GM15510 (cell line): Measurements from ENCODE around the gene KCNG4.

ENCODE experiments used
- POLR2A ChIP-seq: IDR thresholded peaks from 3 replicates; pipeline ENCODE4 v1.6.1; 2011; ENCODE audit warnings: borderline replicate concordance; ENCODE audit not compliant: insufficient read length; ENCODE audit errors: extremely low read depth

The KCNG4 gene

DNA sequence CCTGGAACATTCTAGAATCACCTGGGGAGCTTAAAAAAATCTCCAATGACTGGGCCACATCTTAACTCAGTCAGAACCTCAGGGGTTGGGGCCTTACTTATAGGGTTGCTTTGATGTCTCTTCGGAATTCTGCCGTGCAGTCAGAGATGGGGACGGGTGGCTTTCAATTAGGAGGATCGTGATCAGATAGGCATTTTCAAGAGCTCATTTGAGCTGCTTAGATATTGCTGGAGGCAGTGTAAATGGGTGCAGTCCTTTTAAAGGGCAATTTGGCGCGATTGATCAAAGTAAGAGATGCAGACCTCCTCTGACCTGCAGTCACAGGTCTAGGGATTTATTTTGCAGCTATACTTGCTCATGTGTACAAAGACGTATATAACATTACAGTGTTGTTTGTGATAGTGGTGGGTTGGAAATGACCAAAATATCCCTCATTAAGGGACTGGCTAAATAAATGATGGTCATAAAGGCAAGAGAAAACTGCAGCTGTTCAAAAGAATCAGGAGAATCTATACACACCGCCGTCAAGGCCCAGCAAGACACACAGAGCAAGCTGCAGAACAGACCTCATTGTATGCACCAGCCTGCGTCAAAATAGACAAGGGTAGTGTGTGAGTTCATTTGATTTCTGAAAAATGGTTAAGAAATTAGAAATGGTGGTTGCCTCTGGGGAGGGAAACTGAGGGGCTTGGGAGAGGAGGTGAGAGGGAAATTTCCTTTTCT is 6.3 kb upstream of the KCNG4 start:
- no peak for TF ChIP-seq POLR2A

DNA sequence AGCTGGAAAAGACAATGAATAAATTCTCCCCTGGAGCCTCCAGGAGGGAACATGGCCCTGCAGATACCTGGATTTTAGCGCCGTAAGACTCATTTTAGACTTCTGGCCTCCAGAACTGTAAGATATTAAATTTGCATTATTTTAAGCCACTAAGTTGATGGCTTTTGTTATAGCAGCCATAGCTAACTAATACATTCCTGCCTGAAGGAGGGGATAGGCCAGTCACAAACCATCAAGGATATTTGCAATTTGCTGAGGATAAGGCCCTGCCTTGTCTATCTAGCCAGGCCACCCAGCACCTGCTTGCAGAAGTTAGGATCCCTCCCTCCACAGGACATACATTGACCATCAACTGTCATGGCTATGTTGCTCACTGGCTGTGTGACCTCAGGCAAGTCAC is 4.9 kb upstream of the KCNG4 start:
- TF ChIP-seq POLR2A = no peak

DNA sequence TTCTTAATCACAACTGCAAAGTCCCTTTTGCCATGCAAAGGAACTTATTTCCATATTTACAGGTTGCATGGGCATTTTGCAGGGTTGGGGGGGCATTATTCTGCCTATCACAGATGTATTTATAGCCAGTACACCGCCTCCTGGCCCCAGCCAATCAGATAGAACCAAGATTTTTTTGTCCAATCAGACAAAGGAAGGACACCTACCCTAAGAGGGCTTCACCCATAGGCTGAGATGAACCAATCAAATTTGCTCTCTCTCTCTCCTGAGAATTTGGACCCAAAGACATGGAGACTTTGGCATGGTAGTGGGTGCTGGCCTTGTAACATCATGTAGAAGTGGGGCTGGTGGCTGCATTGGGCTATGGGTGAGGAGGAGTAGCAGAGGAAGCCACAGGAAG is 3.9 kb upstream of the KCNG4 start:
- no peak for TF ChIP-seq POLR2A

DNA sequence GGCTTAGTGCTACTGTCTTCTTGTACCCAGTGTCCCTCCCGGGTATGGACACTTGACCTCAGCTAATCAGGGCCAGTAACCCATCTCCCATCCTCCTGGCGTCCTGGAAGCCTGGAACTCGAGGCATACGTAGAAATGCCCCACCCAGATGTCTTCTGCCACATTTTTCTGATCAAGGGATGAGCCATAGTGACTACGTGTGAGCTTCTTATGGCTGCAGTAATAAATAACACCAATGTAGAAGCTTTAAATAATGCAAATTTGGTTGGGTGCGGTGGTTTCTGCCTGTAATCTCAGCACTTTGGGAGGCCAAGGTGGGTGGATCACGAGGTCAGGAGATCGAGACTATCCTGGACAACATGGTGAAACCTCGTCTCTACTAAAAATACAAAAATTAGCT is 3.0 kb upstream of the KCNG4 start:
- TF ChIP-seq POLR2A = no peak

DNA sequence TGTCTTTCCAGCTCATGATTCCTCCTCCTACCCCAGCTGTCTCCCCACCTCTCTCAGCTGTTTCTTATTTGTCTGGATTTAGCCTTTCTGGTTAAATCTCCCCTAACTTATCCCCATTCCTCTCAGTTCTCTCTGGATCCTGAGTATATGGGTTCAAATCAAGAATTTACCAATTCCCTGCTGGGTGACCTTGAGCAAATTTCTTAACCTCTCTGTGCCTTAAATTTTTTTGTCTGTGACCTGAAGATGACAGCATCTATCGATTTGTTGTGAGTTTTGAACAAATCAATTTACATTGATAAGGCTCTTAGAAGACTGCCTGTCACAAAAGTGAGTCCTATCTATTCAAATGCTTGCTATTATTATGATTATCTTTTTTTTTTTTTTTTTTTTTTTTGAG is 2.0 kb upstream of the KCNG4 start:
- no peak for TF ChIP-seq POLR2A

- TF ChIP-seq POLR2A = no peak
These were observed 643 bp upstream of the KCNG4 start for GRCh38 chr16:84240455-84240854.

GRCh38 chr16:84239141-84239769 is 557 bp downstream of the KCNG4 start:
- TF ChIP-seq POLR2A = no peak

DNA sequence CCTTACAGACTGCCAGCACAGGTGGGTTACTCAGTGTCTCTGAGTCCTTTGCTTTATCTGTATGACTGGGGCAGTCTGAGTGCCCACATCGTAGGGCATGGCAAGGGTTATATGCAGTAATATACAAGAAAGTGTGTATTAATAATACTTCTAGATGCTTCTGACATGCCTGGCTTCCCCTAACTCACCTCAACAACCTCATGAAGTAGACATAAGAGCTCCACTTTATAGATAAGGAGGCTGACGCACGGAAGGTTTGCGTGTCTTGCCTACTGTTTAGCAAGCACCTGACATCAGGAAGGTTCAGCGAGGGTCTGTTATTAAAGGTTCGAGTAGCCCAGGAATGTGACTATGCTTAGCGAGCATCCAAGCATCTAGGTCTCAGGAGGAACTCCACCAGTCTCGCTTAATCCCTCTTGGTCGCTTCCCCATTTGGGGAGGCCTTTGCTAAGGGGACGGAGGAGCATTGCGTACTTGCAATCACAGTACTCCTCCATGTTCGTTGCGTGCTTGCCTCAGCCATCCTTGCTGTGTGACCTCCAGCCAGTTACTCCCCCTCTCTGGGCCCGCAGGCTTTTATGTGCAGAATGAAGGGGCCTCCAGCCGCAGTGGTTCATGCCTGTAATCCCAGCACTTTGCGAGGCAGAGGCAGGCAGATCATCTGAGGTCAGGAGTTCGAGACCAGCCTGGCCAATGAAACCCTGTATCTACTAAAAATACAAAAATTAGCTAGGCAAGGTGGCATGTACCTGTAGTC is 1.6 kb downstream of the KCNG4 start:
- TF ChIP-seq POLR2A = no peak

- TF ChIP-seq POLR2A = no peak
These were observed 3.1 kb downstream of the KCNG4 start for GRCh38 chr16:84236671-84237070.

DNA sequence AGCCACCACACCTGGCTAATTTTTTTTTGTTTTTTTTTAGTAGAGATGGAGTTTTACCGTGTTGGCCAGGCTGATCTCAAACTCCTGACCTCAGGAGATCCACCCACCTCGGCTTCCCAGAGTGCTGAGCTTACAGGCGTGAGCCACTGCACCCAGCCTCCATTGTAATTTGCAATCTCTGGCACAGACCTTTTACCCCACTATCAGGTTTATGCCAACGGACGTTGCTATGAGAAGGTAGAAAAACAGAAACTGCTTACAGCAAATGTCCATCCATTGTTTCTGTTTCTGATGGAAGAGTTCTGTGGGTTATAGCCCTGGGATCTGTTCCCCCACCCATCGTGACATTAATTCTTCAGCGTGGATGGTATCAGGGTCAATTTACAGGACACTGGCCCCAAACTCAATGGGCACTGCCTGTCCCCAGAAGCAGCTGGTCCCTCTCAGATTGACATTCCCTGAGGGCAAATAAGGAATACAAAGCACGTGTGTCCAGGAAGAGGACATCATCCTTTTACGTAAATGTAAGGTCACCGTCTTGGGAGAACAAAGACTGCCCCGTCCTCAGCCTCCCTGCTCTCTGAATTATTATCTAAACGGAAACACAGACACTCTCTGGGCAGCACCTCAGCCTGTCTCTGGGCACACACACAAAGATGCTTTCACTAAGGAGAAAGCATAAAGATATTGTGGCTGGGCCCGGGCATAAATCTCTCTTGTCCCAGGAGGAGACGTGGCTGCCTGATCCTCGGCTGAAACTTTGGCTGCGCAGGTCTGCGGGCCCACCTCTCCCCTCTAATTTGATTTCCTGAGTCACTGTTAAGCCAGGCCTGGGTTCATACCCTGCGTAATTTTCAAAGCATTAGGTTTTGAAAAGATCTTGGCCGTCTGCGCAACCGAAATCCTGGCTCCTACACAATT is 5.2 kb downstream of the KCNG4 start:
- TF ChIP-seq POLR2A = no peak

- no peak for TF ChIP-seq POLR2A
These were observed 6.1 kb downstream of the KCNG4 start for GRCh38 chr16:84233748-84234147.

DNA sequence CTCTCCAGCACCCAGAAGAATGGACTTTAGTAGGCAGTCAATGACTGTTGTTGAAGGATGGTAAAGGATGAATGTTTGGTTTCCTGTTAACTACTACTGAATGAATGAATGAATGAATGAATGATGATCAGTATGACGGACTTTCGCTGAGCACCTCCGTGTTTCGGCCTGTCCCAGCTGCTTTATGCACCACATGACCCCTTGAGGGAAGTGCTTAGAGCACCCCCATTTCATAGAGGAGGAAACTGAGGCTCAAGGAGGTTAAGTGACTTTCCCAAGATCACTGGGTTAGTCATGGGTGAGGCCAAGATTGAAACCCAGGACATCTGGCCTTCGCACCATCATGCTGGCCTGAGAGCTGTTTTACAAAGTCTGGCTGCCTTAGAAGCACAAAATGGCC is 6.8 kb downstream of the KCNG4 start:
- TF ChIP-seq POLR2A = no peak

DNA sequence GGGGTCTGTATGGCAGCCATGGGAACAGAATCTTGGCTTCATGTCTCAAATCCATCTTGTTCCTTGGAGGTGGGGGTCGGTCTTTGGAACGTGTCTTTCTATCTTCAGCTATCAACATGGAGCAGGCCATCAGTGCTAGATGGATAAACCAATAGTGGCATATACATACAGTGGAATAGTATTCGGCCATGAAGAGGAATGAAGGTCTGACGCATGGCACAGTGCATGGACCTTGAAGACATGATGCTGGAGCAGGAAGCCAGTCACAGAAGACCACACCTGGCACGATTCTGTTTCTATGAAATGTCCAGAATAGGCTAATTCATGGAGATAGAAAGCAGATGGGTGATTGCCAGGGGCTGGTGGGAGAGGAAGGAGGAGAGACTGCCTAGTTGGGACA is 7.8 kb downstream of the KCNG4 start:
- no peak for TF ChIP-seq POLR2A

- no peak for TF ChIP-seq POLR2A
These were observed 10.3 kb downstream of the KCNG4 start for GRCh38 chr16:84229471-84229870.

DNA sequence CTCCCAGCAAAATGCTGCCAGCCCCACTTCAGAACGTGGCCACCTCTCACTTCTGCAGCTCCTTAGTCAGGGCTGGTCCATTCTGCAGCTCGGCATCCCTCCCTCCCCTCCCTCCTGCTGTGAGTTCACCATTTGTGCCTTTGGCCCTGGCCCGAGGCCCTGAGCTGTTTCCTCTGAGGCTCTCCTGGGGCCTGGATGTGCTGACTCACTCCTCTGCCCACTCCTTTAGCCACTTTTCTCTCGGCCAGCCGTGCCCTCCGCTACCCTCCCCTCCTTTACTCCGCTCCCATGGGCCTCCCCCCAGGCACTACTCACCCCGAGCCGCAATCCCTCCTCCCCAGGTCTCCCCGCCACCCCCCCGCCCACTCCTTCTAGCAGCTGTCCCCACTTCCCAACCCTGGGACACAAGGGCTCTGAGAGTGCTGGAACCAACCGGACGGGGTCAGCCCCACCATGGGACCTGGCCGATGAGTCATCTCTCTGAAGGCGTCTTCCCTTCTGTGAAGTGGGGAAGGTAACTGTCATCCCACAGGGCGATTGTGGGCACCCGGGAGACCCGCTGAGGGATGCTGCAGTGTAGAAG is 11.5 kb downstream of the KCNG4 start:
- no peak for TF ChIP-seq POLR2A

GRCh38 chr16:84227548-84227947 is 12.3 kb downstream of the KCNG4 start:
- TF ChIP-seq POLR2A = no peak
